ENCODE measurements around the gene ANAPC2.

ANAPC2 gene

DNA sequence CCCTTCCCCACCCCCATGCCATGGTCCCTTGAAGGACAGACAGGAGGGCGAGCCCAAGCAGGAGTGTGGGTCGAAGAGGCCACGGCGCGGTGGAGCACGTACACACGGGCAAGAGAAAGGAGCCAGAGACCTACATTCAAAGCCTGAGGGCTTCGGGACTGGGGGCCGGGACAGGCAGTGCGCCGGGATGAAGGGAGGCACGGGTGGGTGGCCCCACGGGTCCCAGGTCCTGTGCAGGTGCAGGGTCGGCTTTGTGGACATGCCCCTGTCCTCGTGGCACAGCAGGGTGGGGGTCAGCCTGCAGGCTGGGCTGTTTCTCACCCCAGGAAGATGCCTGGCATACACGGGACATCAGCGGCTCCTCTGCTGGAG is 28.3 kb downstream of the ANAPC2 start:
- DNase-seq: no peak

DNA sequence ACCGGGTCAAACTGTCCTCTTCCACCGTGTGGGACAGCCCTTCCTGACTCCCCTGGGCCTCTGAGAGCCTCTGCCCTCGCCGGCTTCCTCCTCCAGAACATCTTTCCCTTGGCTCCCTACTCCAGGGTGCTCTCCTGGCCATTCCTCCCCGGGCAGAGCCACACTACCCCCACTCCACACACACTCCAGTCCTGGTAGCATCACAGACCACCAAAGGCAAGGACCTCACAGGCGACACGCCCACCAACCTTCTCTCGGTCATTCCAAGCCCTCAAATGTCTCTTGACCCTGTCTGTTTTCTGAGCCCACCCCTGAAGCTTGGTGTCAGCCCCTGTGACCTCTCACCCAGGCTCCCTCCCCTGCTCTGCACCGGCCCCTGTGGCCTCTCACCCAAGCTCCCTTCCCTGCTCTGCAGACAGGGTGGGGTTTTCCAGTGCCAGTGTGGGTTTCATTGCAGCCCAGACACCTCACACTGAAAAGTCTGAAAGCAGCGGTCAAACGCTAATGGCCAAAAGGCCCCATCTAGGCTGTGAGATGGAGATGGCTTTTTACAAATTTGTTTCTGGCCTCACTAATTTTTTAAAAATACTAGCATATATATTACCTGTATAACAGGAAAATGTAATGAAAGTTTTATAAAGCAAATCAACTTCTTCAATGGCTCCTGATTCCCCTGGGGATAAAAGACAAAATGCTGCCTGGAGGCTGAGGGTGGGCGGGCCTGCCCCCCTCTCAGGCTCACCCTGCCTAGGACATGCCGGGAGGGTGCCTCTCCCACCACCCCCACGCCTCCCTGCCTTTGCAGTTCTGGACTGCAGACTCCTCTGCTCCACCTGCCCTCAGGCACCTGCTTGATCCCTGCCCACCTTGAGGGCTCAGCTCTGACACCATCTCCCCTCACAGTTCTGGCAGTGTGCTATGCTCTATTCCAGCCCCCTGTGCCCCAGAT is 29.0 kb downstream of the ANAPC2 start:
- no peak for DNase-seq

DNA sequence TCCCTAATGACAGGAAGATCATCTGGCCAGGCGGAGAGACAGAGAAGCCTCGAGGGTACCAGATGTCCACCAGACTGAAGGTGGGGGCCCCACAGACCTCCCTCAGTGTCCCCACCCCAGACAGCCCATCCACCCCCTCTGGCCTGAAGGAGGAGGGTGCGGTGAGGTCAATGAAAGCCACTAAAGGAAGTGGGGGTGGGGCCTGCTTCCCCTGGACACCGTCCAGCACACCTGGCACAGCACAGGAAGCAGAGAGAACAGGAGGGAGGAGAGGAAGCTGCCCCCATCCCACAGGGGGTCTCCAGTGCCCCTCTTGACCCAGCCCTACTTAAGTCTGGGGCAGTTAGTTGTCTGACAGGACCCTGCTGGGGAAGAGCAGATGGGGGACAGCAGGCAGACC is 29.7 kb downstream of the ANAPC2 start:
- no peak for DNase-seq

DNA sequence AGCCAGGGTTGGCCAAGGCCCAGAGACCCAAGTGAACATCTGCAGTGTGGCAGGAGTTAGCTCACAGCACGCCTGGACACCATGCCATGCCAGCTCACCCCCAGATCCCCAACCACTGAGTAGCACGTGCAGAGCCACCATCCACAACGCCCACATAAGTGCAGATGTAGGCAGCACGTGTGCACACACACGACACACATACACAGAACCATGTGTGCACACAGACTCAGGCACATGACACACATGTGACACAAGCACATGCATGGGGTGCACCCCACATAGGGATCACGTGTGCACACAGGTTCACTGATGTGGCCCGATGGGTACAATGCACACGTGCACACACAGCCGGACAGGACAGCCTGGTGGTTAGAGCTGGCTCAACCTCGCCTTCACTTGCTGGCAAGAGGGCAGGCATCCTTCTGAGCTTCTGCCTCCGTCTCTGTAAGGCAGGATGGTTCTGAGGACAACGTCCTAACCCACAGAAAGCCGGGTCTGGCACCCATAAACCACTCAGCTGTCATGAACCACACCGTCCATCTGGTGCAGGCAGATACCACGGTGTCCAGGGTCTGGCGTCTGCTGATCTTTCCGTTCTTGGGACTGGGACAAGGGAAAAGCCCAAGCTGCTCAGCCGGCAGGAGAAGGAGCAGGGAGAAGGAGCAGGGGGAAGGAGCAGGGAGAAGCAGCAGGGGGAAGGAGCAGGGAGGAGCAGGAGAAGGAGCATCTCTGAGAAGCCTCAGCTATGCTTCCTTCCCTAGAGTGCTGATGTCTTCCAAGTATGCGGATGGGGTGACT is 30.5 kb downstream of the ANAPC2 start:
- peak; percentile 42 for DNase-seq

DNA sequence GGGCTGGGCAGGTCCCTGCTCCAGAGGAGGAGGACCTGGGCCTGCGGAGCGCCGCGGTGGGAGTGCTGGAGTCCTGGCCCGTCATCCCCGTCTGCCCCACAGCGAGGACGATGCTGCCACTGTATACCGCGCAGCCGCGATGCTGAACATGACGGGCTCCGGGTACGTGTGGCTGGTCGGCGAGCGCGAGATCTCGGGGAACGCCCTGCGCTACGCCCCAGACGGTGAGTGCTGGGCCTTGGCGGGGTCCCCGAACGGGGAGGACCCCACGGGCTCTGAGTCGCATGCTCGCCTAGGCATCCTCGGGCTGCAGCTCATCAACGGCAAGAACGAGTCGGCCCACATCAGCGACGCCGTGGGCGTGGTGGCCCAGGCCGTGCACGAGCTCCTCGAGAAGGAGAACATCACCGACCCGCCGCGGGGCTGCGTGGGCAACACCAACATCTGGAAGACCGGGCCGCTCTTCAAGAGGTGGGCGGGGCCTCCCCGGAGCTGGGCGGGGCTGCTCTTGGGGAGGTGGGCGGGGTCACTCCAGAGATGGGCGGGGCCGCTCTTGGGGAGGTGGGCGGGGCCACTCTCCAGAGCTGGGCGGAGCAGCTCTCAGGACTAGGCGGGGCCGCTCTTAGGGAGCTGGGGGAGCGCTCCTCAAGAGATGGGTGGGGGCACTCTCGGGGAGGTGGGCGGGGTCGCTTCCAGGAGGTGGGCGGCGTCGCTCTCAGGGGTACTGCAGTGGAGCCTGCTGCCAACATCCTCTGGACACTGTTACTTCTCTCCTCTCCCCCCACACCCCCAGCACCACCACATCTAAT is 31.6 kb downstream of the ANAPC2 start:
- DNase-seq: no peak

DNA sequence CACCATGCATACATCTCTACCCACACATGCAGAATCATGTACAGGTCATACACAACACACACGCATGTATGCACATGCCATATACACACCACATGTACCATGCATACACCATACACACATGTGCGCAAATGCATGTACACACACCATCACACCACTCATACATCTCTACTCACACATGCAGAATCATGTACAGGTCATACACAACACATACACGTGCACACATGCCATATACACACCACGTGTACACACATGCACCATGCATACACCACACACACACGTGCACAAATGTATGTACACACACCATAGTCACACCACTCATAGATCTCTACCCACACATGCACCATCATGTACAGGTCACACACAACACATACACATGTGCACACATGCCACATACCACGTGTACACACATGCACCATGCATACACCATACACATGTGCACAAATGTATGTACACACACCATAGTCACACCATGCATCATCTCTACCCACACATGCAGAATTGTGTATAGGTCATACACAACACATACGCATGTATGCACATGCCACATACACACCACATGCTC is 35.4 kb downstream of the ANAPC2 start:
- DNase-seq: no peak

DNA sequence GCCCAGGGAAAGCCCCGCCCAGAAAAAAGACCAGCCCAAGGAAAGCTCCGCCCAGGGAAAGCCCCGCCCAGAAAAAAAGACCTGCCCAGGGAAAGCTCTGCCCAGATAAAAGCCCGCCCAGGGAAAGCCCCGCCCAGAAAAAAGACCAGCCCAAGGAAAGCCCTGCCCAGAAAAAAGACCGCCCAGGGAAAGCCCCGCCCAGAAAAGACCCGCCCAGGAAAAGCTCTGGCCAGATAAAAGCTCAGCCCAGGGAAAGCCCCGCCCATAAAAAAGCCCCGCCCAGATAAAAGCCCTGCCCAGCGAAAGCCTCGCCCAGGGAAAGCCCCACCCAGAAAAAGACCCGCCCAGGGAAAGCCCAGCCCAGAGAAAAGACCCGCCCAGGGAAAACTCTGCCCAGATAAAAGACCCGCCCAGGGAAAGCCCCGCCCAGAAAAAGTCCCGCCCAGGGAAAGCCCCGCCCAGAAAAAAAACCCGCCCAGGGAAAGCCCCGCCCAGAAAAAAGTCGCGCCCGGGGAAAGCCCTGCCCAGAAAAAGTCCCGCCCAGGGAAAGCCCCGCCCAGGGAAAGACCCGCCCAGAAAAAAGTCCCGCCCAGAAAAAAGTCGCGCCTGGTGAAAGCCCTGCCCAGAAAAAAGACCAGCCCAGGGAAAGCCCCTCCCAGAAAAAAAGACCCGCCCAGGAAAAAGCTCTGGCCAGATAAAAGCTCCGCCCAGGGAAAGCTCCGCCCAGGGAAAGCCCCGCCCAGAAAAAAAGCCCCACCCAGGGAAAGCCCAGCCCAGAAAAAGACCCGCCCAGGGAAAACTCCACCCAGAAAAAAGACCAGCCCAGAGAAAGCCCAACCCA is 37.5 kb downstream of the ANAPC2 start:
- no peak for DNase-seq

DNA sequence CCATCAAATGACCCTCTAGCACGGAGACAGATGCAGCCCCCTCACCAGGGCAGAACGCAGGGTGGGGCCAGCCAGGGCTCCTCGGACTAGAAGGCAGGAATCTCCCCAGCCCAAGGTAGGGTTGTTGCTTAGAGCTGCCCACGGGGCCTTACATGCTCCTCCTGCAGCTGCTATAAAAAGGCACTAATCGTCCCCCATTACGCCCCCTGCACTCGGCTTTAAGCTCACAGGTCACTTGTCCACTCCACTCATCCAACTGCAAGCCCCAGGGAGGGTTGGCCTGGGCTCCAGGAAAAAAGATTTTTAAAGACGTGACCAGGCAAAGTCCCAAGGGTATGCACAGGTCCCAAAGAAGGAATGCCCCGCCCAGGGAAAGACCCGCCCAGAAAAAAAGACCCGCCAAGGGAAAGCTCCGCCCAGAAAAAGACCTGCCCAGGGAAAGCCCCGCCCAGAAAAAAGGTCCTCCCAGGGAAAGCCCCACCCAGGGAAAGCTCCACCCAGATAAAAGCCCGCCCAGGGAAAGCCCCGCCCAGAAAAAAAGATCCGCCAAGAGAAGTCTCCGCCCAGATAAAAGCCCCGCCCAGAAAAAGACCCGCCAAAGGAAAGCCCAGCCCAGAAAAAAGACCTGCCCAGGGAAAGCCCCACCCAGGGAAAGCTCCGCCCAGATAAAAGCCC is 38.3 kb downstream of the ANAPC2 start:
- no peak for DNase-seq

DNA sequence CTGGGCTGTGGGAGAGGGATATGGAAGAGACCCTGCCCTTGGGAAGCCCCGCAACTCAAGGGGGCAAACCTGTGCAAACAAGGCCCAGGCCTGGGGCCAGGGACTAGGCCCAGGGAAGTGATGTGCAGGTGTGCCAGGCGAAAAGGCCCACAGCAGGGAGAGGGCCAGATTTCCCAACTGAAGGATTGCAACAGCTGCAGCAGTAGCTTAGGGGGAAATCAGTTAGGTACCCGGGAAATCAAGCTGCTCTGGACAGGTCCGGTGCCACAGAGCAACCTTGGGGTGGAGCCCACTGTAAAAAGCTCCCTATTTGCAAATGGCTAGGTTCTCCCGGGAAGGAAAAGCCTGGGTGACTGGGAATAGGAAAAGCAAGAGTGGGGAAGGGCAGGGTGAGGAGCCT is 39.0 kb downstream of the ANAPC2 start:
- no peak for DNase-seq

DNA sequence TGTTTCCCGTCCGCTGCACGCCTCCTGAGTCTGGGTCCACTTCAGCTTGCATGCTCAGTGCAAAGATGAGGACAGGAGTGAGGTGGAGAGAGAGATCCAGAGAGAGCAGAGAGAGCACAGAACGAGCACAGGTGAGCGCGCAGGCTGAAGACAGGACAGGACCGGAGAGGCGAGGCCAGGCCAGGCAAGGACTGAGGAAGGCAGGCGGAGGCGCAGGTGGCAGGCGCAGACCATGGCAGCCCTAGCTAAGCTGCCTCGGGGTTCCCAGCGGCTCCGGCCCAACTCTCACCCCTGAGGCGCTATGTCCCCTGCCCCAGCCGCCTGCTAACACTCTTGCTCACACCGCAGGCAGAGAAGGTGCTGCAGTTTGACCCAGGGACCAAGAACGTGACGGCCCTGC is 39.7 kb downstream of the ANAPC2 start:
- no peak for DNase-seq

DNA sequence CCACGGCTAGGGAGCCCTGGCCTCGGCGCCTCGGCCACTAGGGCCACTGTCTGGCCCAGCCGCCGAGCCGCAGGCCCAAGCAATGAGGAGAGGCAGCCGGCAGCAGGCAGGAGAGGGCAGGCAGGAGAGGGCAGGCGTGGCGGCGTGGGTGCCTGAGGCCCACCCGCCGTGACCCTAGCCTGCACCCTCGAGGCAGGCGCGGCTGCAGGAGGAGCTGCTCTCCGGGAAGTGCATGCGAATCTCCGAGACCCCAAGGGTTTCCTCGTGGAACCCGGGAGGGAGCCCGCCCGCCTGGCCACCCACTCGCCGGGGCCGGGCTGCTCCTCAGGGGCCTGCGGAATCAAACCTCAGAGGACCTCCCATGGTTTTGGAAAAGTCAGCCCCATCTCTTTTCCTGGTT is 40.1 kb downstream of the ANAPC2 start:
- DNase-seq: no peak

DNA sequence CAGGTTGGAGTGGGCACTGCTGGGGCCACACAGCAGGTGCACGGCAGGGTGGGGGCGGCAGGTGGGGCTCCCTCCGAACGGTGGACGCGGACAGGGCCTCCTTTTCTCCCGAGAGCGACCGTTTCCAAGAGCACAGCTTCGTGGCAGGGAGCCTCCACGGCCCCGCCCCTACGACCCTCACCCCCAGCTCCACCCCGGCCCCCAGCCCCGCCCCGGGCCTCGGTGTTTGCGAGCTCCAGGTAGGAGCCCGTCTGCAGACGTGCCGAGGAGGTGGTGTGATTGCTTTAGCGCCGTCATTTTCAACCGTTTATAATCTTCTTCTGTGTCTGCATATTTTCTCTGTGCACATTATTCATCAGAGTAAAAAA is 40.6 kb downstream of the ANAPC2 start:
- no peak for DNase-seq

DNA sequence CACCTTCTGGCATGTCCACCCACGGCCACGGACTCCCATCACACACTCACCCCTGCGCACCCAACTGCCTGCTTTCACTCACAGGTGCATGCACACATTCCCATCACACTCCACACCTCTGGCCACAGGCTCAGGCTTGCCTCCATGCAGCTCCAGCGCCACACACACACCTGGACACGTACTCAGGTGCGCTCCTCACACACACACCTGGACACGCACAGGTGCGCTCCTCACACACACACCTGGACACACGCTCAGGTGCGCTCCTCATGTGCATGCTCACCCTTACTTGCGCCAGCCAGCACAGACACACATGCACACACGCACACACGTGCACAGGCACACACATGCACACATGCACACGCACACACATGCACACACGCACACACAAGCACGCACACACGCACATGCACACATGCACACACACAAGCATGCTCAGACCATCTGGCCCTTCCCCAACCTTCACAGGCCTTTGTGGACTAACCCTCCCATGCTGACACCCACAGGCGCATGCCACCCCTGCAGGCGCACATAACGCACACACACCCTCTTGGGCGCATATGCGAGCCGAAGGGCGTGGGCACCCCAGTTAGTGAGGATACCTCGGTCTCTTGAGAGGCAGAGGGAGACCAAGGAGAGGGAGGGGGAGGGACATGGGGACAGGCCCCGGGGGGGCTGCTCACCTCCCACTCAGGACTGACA is 41.1 kb downstream of the ANAPC2 start:
- no peak for DNase-seq

DNA sequence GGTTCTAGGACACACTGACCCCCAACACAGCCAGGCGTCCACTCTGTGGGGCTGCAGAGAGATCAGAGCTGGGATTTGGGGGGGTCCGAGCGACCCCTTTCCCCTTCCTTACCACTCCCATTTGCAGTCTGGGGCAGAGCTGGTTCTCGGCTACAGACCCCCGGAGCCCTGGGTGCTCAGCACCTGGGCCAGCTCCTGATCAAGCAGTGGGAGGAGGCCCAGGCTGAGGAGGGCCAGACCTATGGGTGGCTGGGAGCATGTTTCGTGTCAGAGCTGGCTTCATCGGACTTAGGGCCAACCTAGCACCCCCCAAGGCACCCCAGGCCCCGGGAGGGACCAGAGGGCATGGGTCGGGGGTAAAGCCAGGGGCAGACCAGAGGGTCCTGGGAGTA is 41.8 kb downstream of the ANAPC2 start:
- DNase-seq: no peak

DNA sequence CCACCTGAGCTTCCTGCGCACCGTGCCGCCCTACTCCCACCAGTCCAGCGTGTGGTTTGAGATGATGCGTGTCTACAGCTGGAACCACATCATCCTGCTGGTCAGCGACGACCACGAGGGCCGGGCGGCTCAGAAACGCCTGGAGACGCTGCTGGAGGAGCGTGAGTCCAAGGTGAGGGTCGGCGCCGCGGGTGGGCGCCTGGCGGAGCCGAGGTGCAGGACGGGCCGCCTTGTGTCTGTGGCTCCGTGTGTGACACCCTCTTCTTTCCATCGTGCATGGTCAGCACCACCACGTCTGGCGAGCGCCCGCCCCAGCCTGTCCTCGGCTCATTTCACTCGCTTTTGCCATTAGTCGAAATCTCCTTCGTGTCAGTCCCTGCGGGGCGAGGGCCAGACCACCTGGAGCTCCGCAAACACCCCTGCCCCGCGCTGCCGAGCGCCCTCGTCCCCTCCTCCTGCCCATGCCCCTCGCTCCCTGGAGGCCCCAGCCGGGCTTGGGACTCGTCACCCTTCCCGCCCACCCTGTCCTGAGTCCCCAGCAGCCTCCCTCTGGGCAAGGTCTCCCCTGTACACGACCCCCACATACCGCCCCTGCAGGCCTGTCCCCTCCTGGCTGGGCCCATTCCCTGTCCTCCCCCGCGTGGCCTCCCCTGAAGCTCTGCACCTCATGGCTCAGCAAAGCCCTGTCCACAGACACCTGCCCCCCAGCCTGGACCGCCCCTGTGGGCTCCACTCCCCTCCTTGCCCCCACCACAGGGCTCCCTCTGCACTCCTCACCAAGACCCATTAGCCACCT is 42.4 kb downstream of the ANAPC2 start:
- DNase-seq: no peak

DNA sequence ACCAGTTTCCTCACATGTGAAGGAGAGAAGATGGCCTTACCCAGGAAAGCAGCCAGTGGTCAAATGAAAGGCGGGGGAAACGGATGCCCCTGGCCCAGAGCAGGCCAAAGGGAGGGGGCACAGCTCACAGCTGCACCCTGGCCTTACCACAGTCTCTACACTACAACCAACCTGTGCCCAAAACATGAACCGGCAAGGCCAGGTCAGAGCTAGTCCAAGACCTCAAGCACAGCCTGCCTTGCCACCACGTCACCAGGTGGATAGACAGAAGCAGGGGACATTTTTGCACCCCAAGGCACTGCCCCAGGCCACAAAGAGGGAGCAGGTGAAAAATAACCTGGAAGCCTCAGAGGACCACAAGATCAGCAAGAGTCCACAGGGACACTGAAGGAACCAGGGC is 44.9 kb downstream of the ANAPC2 start:
- DNase-seq: no peak

DNA sequence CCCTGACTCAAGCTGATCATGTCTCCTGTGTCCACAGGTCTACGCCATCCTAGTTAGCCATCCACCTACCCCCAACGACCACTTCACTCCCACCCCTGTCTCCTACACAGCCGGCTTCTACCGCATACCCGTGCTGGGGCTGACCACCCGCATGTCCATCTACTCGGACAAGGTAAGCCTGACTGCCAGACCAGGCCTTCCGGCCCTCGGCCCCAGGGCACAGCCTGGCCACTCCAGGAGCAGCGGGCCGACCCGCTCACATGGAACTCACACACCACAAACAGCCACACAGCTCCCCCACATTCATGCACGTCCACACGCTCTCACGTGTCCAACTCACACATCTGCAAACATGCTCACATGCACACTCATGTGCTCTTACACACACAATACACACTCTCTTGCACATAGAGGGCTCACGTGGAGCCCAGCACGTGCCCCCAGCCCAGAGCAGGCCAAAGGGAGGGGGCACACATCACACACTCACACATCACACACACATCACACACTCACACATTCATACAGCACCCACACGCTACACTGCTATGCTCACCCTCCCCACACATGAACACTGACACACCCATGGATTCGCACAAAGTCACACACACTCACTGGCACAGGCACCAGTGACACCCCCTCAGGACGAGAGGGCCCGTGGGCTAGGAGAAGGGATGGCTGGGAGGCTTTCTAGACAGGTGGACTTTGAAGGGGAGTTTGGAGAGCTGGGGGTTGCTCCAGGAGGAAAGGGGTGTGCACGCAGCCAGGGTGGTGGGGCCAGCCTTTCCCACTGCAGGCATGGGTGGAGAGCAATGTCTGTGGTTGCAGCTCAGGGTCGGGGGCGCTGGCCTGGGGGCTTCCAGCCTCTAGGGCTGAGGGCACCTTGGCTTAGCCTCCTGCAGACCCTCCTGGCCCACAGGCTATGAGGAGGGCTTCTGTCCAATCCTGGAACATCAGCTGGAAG is 46.1 kb downstream of the ANAPC2 start:
- DNase-seq: no peak

DNA sequence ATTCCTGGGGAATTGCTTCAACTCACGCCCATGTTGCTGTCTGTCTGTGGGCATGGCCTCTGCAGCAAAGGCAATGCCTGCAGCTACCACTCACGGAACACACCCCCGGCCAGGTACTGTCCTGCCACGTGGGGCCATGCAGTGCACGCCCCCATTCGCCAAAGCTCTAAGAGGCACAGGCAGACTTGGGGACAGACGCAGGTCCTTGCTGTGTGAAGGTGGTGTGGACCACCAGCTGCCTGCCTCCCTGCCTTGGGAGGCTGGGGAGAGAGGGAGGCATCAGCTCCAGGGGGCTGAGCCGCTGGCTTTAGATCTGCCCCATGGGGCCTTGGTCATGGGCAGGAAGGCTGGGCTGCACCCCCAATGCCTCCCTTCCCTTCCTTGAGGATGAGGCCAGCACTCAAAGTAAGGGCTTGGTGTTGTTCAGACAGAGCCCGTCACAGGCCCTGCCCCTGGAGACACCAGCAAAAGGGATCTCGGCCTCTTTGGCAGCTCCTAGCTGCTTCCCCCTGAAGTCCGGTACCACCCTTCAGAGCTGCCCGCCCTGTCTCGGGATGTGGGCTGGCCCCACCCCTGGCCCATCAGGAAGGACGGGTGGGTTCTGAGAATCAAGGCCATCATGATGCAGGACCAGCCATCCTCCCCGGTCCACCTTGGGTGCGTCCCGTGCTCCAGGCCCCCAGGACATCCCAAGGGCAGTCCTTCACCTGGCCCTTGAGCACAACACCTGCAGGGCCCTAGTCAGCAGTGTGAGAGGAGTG is 47.1 kb downstream of the ANAPC2 start:
- no peak for DNase-seq

All from DMS 273 treated with DMSO at 0.1 percent for 48 hours (cell line).